Measurements from ENCODE around the gene RERG. TPM values are rescaled to one million over a fixed set of nuclear protein-coding genes. Genes with fewer than 3 reads are reported as not detected.

Gene RERG
- total and polyA plus RNA-seq, 2 donors (not counting 3 experiments of a cell fraction or from before 2014, with no cell fraction given): not detected

DNA sequence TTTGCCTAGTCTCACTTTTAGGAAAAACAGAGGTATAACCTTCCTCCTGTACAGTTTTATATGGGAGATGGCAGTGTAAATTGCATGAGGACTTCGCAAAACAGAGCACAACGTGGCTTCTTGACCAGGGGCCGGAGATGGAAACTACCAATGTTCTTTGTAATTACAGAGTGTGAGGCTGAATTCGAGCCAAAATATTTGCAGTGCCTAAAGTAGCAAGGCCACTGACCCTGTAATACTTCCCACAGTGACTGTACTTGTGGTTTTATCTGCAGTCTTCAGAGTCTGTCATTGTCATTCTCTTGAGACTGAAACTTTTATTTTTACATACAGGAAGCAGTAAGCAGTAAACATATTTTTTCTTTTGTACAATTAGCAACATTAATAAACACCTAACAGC, 98.9 kb downstream of the RERG start:
- Histone ChIP-seq H3K9me1 (replicated peaks; ENCODE audit: control insufficient read depth, extremely low read depth, insufficient read depth, low read length) (no peaks in the 10 kb centered on the region), H3K4me2 (ENCODE audit: insufficient read depth, low read length) (no peak overlapping the region), H3K27me3 (ENCODE audit: control insufficient read depth in 2 of 2, insufficient read depth in 2 of 2, low read length in 2 of 2) (peaks cover 0 to 3% of the 10 kb centered on the region in 2 experiments), H3K36me3 (ENCODE audit: control insufficient read depth in 2 of 2, extremely low read depth in 1 of 2, insufficient read depth in 2 of 2, low read length in 2 of 2) (no peaks in the 10 kb centered on the region), H3K4me1 (ENCODE audit: control insufficient read depth, extremely low read depth, insufficient read depth, low read length) (no peaks in the 10 kb centered on the region), H3K27ac (ENCODE audit: insufficient read depth, low read depth, low read length) (no peak overlapping the region), H3K4me3 (replicated peaks in 1 of 3; ENCODE audit: insufficient read depth in 1 of 3, low read depth in 1 of 3, low read length in 3 of 3) (no peak overlapping the region), H2AFZ (ENCODE audit: low read depth, low read length) (no peak overlapping the region), H3K9ac (replicated peaks; ENCODE audit: extremely low read depth, insufficient read depth, low read length) (no peak overlapping the region), H4K20me1 (replicated peaks; ENCODE audit: control insufficient read depth, extremely low read depth, insufficient read depth, low read length) (no peaks in the 10 kb centered on the region), H3K9me3 (replicated peaks; ENCODE audit: control insufficient read depth, insufficient read depth, low read length) (no peaks in the 10 kb centered on the region), H3K79me2 (ENCODE audit: control insufficient read depth, insufficient read depth, low read length) (no peaks in the 10 kb centered on the region)
- CTCF ChIA-PET: interaction anchor here (0.8 to 1.0 kb wide), 2 partner anchors 11 to 99 kb away, joined by 3 to 4 read pairs; partner anchors contain the start of gene RERG
- dilution Hi-C loops (cut with MboI; ENCODE audit: extremely low pct_ligation_motif_present, low sequenced_read_pairs) (no loop called here), intact Hi-C loops (cut with micrococcal nuclease) (no loop called here)
- BruUV-seq (replicated peaks): no TSS peak
- TF ChIP-seq MYC (IDR thresholded peaks at IDR 0.05; ENCODE audit: low read depth, low read length) (no peak), FOS (IDR thresholded peaks at IDR 0.05; ENCODE audit: borderline replicate concordance, insufficient read depth, low read length) (no peak), GATA2 (IDR thresholded peaks at IDR 0.05; ENCODE audit: insufficient read depth, insufficient read length, low read depth, low read length) (no peak), CTCF (IDR thresholded peaks at IDR 0.05; ENCODE audit: extremely low read depth in 1 of 2, insufficient read depth in 1 of 2, low read depth in 1 of 2, low read length in 2 of 2) (no peak), EZH2 (IDR thresholded peaks at IDR 0.05; ENCODE audit: borderline replicate concordance, low read depth, low read length, severe bottlenecking) (no peak)
- FAIRE-seq (no peak), DNase-seq (ENCODE audit: low read depth, low spot score) (no peak)
- POLR2A ChIA-PET: no interaction called here

GRCh38 chr12:15118955-15119354, 102.3 kb downstream of the RERG start:
- Histone ChIP-seq H3K36me3 (ENCODE audit: control insufficient read depth in 2 of 2, extremely low read depth in 1 of 2, insufficient read depth in 2 of 2, low read length in 2 of 2) (no peaks in the 10 kb centered on the region), H3K4me2 (ENCODE audit: insufficient read depth, low read length) (no peak overlapping the region), H3K4me3 (replicated peaks in 1 of 3; ENCODE audit: insufficient read depth in 1 of 3, low read depth in 1 of 3, low read length in 3 of 3) (no peak overlapping the region), H4K20me1 (replicated peaks; ENCODE audit: control insufficient read depth, extremely low read depth, insufficient read depth, low read length) (no peaks in the 10 kb centered on the region), H3K9ac (replicated peaks; ENCODE audit: extremely low read depth, insufficient read depth, low read length) (no peak overlapping the region), H3K4me1 (ENCODE audit: control insufficient read depth, extremely low read depth, insufficient read depth, low read length) (no peaks in the 10 kb centered on the region), H3K9me3 (replicated peaks; ENCODE audit: control insufficient read depth, insufficient read depth, low read length) (no peaks in the 10 kb centered on the region), H3K27me3 (ENCODE audit: control insufficient read depth in 2 of 2, insufficient read depth in 2 of 2, low read length in 2 of 2) (peaks cover 0 to 3% of the 10 kb centered on the region in 2 experiments), H2AFZ (ENCODE audit: low read depth, low read length) (no peak overlapping the region), H3K79me2 (ENCODE audit: control insufficient read depth, insufficient read depth, low read length) (no peaks in the 10 kb centered on the region), H3K9me1 (replicated peaks; ENCODE audit: control insufficient read depth, extremely low read depth, insufficient read depth, low read length) (no peaks in the 10 kb centered on the region), H3K27ac (ENCODE audit: insufficient read depth, low read depth, low read length) (no peak overlapping the region)
- dilution Hi-C loops (cut with MboI; ENCODE audit: extremely low pct_ligation_motif_present, low sequenced_read_pairs): no loop called here
- intact Hi-C loops (cut with micrococcal nuclease): no loop called here
- BruUV-seq (replicated peaks): no TSS peak
- CTCF ChIA-PET: no interaction called here
- POLR2A ChIA-PET: no interaction called here
- FAIRE-seq (no peak), DNase-seq (ENCODE audit: low read depth, low spot score) (no peak)
- no peak for TF ChIP-seq FOS (IDR thresholded peaks at IDR 0.05; ENCODE audit: borderline replicate concordance, insufficient read depth, low read length)
- no peak for TF ChIP-seq POLR2A (IDR thresholded peaks at IDR 0.05; ENCODE audit: low read depth, low read length)
- no peak for TF ChIP-seq CTCF (IDR thresholded peaks at IDR 0.05; ENCODE audit: extremely low read depth in 1 of 2, insufficient read depth in 1 of 2, low read depth in 1 of 2, low read length in 2 of 2)
- TF ChIP-seq, protein P1, sequence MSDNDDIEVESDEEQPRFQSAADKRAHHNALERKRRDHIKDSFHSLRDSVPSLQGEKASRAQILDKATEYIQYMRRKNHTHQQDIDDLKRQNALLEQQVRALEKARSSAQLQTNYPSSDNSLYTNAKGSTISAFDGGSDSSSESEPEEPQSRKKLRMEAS (IDR thresholded peaks at IDR 0.05; ENCODE audit: insufficient read depth, insufficient read length): no peak
- no peak for TF ChIP-seq POLR2AphosphoS5 (IDR thresholded peaks at IDR 0.05; ENCODE audit: insufficient read depth, low read depth, low read length)
- no peak for TF ChIP-seq GATA2 (IDR thresholded peaks at IDR 0.05; ENCODE audit: insufficient read depth, insufficient read length, low read depth, low read length)
- TF ChIP-seq JUN (IDR thresholded peaks at IDR 0.05; ENCODE audit: borderline replicate concordance, insufficient read depth, insufficient read length, low read depth): no peak
- no peak for TF ChIP-seq EZH2 (IDR thresholded peaks at IDR 0.05; ENCODE audit: borderline replicate concordance, low read depth, low read length, severe bottlenecking)
- TF ChIP-seq MYC (IDR thresholded peaks at IDR 0.05; ENCODE audit: low read depth, low read length): no peak
